ENCODE results near the gene GOSR2. TPM values are rescaled to one million over a fixed set of nuclear protein-coding genes. Genes with fewer than 3 reads are reported as not detected.

GOSR2 gene
- total and polyA plus RNA-seq, 2 of the 13 experiments (the other 11 are each of a cell fraction or from before 2014, with no cell fraction given): 61.5 to 63.9 TPM

- TF ChIP-seq ZNF414 (CRISPR knock-in tag; IDR thresholded peaks at IDR 0.05) (no peak), ZNF20 (CRISPR knock-in tag; IDR thresholded peaks at IDR 0.05) (no peak), ZNF816 (CRISPR knock-in tag; IDR thresholded peaks at IDR 0.05; ENCODE audit: borderline replicate concordance) (no peak), ZNF784 (CRISPR knock-in tag; IDR thresholded peaks at IDR 0.05; ENCODE audit: borderline replicate concordance) (no peak), NFIC (IDR thresholded peaks at IDR 0.05; ENCODE audit: low read length) (no peak), NKX3-1 (CRISPR knock-in tag; IDR thresholded peaks at IDR 0.05) (no peak), MAX (IDR thresholded peaks at IDR 0.05) (peak; percentile 74), XBP1 (CRISPR knock-in tag; IDR thresholded peaks at IDR 0.05) (no peak), SRSF1 (optimal IDR thresholded peaks at IDR 0.05; ENCODE audit: low read depth, low read length) (no peak), MAFF (IDR thresholded peaks at IDR 0.05; ENCODE audit: low read depth, low read length) (no peak), U2AF1 (optimal IDR thresholded peaks at IDR 0.05; ENCODE audit: low read depth, low read length) (no peak), FIP1L1 (IDR thresholded peaks at IDR 0.05; ENCODE audit: borderline replicate concordance, insufficient read depth, low read depth, low read length) (no peak), CSRNP1 (CRISPR knock-in tag; IDR thresholded peaks at IDR 0.05) (no peak), RNF219 (CRISPR knock-in tag; IDR thresholded peaks at IDR 0.05) (no peak), TBX2 (CRISPR knock-in tag; IDR thresholded peaks at IDR 0.05; ENCODE audit: borderline replicate concordance) (peak; percentile 64; the same call in 1 of the 2 replicates), LBX2 (CRISPR knock-in tag; IDR thresholded peaks at IDR 0.05; ENCODE audit: borderline replicate concordance) (no peak), NFE2L1 (CRISPR knock-in tag; IDR thresholded peaks at IDR 0.05; ENCODE audit: borderline replicate concordance) (no peak), ZNF747 (CRISPR knock-in tag; IDR thresholded peaks at IDR 0.05; ENCODE audit: borderline replicate concordance) (no peak; the same call in 1 of the 2 replicates), ZNF441 (CRISPR knock-in tag; IDR thresholded peaks at IDR 0.05; ENCODE audit: borderline replicate concordance) (no peak), HINFP (CRISPR knock-in tag; IDR thresholded peaks at IDR 0.05; ENCODE audit: low read depth) (no peak), TOE1 (CRISPR knock-in tag; IDR thresholded peaks at IDR 0.05) (no peak), SSRP1 (CRISPR knock-in tag; IDR thresholded peaks at IDR 0.05) (0 out of 2 replicates have a peak, but pooled peaks have one; percentile 70)
Observed at GRCh38 chr17:46940692-46941404, 17.9 kb downstream of the GOSR2 start (continued).

Measured in HepG2 (cell line).